Colonic mucosa (tissue), 4 donors: ENCODE results near the gene RBP4. TPM values are rescaled to one million over a fixed set of nuclear protein-coding genes. Genes with fewer than 3 reads are reported as not detected.

ENCODE experiments used
- DNase-seq: peaks from one replicate; pipeline ENCODE4 v3.0.0-alpha.2; 2020
- H3K27ac ChIP-seq: fragments of 200-600 bp; one replicate; pipeline ENCODE4 v1.8.0; 2021
- H3K27me3 ChIP-seq: fragments of 200-600 bp; one replicate; pipeline ENCODE4 v1.8.0; 2021
- H3K36me3 ChIP-seq: fragments of 200-600 bp; one replicate; pipeline ENCODE4 v1.8.0; 2021
- H3K4me1 ChIP-seq: fragments of 200-600 bp; one replicate; pipeline ENCODE4 v1.8.0; 2021; ENCODE audit warnings: mild to moderate bottlenecking
- H3K4me3 ChIP-seq: fragments of 200-600 bp; one replicate; pipeline ENCODE4 v1.8.0; 2021
- H3K9ac ChIP-seq, 2 donors: one replicate each; pipeline ENCODE4 v1.7.0; 2013; ENCODE audit warnings: control low read depth in 2 of 2, low read depth in 2 of 2, low read length in 2 of 2
- H3K9me3 ChIP-seq: fragments of 200-600 bp; one replicate; pipeline ENCODE4 v1.8.0; 2021
- intact Hi-C: fragments of 100-400 bp; cut with DNase I; formaldehyde crosslinking; loops from one replicate; pipeline ENCODE4 v1.14.1; 2022
- total RNA-seq, 2 donors: library from RNA; stranded (reverse); fragmentation: NEBNext Ultra II Directional in 1 of 2; extraction: Animal tissue kit (Norgen Biotek cat#: 25700) in 1 of 2; gene quantifications; one replicate each; pipeline ENCODE4 v1.2.1, GENCODE V29; 2021
- TF ChIP-seq, protein P1 (sequence below): fragments of 200-600 bp; IDR thresholded peaks from one replicate; pipeline ENCODE4 v1.8.0; 2022; ENCODE audit warnings: antibody characterized with exemption, mild to moderate bottlenecking
- donor health status: healthy.
- donor health status: DM: no; HTN: no; CAD: no.
- donor health status: DM: no; HTN: no; CAD: no.

The RBP4 gene
- total RNA-seq, 2 donors from 2014 or later: 6.8 to 15.1 TPM

DNA sequence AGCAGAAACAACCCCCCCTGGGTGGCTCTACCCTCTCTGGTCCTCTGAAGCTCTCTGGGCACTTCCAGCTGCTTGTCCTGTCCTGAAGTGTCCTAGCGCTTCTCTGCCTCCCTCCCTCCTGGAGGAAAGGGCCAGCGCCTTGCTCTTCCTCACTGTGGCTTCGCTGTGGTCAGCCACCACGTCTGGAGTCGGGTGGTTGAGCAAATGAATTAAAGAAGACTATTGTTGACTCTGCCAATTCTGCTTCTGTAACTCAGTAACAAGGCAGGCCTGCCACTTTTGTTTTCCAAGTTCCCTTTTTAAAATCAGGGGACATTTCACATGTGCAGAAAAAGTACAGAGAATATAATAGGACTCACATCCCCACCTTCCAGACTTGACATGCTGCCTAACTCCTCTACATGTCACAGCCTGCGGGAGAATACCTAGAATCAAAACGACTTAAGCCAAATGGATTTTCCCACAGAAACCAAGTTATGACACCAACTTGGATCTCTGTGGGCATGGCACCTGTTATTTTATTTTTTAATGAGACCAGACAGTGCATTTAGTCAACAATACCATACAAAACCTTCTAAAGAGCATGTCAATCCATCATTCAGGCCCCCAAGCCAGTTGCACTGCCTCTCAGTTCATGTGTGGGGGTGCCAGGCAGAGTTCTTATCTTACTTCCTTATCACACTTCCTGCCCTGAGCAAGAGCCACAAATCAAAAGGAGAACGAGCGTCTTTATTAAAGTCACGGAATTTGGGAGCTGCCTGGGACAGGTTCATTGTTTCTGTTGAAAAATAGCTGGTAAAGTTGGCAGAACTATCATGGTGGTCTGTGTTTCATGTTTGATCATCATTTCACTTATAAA lies 27.8 kb downstream of the RBP4 start:
- TF ChIP-seq, protein P1, sequence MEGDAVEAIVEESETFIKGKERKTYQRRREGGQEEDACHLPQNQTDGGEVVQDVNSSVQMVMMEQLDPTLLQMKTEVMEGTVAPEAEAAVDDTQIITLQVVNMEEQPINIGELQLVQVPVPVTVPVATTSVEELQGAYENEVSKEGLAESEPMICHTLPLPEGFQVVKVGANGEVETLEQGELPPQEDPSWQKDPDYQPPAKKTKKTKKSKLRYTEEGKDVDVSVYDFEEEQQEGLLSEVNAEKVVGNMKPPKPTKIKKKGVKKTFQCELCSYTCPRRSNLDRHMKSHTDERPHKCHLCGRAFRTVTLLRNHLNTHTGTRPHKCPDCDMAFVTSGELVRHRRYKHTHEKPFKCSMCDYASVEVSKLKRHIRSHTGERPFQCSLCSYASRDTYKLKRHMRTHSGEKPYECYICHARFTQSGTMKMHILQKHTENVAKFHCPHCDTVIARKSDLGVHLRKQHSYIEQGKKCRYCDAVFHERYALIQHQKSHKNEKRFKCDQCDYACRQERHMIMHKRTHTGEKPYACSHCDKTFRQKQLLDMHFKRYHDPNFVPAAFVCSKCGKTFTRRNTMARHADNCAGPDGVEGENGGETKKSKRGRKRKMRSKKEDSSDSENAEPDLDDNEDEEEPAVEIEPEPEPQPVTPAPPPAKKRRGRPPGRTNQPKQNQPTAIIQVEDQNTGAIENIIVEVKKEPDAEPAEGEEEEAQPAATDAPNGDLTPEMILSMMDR: no peak
- Histone ChIP-seq H3K36me3 (no peaks in the 10 kb centered on the region), H3K4me3 (no peak overlapping the region), H3K9me3 (no peaks in the 10 kb centered on the region), H3K27me3 (no peaks in the 10 kb centered on the region), H3K9ac (no peak overlapping the region), H3K27ac (peak overlapping the region; percentile 43), H3K4me1 (peaks cover 10% of the 10 kb centered on the region)
- no peak for DNase-seq
- intact Hi-C loops: no loop called here

DNA sequence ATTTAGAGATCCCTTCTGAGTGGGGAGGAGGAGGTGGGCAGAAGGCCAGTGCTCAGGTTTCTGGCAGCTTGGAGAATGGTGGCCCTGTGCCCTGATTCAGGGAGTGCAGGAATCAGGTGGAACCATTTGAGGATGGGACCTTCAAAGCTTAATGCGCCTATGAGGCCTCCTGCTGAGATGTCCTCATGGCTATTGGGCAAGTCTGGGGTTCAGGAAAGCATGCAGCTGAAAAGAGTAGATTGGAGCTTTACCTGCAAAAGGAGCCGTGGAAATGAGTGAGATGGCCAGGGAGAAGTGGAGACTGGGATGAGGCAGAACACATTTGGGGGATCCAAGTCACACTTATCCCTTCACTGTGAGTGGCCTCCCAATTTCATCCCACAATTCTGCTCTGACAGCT lies 28.4 kb downstream of the RBP4 start:
- H3K27ac ChIP-seq: peak overlapping the region; percentile 43
- H3K9ac ChIP-seq: no peak overlapping the region
- TF ChIP-seq, protein P1: no peak
- H3K9me3 ChIP-seq: no peaks in the 10 kb centered on the region
- no peak overlapping the region for H3K4me3 ChIP-seq
- no peak for DNase-seq
- intact Hi-C loops: no loop called here
- peaks cover 10% of the 10 kb centered on the region for H3K4me1 ChIP-seq
- no peaks in the 10 kb centered on the region for H3K27me3 ChIP-seq
- no peaks in the 10 kb centered on the region for H3K36me3 ChIP-seq

DNA sequence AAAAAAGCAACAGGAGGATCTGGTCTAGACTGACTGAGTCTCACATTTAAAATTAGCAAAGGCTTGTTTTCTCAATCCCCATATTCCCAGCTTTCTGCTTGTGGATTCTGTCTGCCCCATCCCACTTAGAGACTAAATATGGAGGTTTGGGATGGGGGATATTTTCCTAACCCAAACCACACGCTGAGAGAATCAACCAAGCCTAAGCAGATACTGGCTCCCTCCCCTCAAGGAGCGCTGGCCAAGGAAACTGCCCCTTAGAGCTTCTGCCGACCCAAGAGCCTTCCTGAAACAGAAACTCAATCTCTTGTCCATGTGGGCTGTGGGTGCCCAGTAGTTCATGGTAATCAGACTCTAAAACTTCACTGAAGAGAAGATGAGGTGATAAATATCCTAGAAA lies 30.7 kb downstream of the RBP4 start:
- no peak overlapping the region for H3K9ac ChIP-seq
- no peaks in the 10 kb centered on the region for H3K9me3 ChIP-seq
- TF ChIP-seq, protein P1: no peak
- no peak overlapping the region for H3K27ac ChIP-seq
- no peaks in the 10 kb centered on the region for H3K27me3 ChIP-seq
- H3K4me1 ChIP-seq: peaks cover 10% of the 10 kb centered on the region
- DNase-seq: no peak
- no peak overlapping the region for H3K4me3 ChIP-seq
- H3K36me3 ChIP-seq: no peaks in the 10 kb centered on the region
- intact Hi-C loops: no loop called here

DNA sequence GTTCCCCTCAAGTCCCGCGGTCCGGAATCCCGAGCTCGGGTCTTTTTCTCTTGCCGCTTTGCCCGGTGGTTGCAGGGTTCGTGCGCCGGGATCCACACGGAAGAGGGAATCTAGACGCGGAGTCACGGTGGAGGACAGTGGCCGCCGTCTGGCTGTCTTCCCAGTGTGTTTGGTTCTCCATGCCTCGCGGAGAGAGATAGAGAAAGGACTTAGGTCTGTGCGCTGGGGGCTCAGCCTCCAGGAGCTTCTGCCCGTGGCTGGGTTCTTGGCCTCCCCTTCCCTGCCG lies 33.0 kb downstream of the RBP4 start:
- Histone ChIP-seq H3K4me3 (peak overlapping the region; percentile 37), H3K9ac (peak overlapping the region in 1 of 2 donors; percentile 21), H3K9me3 (no peaks in the 10 kb centered on the region), H3K27ac (peak overlapping the region; percentile 33), H3K4me1 (no peaks in the 10 kb centered on the region), H3K27me3 (no peaks in the 10 kb centered on the region), H3K36me3 (no peaks in the 10 kb centered on the region)
- no peak for DNase-seq
- intact Hi-C loops: no loop called here
- TF ChIP-seq, protein P1: no peak

DNA sequence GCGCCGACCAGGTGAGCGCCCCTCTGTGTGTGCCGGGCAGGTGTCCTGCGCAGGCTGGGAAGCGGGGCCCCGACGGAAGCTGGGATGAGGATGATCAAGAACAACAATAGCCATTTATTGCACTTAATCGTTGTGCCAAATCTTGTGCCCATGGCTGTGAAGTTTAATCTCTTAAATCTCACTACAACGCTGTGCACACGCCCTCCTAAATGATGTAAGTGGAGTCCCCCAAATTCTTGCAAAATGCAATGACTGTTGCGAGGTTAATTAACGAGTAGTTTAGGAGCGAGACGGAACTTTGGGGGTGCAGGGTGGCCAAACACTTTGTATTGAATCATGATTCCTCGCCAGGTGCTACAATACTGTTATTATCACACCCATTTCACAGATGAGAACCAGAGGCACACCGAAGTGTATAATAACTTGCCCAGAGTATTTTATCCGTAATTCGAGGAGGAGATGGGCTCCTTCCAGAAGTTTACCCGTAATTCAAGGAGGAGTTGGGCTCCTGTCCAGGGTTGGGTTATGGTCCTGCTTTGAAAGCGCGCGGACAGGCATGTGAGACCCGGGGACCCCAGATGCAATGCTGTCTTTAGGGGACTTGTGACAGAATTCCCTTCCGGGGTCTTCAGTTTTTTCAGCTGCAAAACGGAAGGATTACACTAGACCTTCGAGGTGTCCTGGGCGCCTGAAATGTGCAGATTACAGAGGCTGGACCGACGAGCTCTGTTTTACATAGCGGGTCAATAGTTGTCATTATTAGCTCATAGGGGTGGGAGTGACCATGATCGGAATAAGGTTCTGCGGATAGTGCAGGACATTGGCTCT lies 33.5 kb downstream of the RBP4 start:
- Histone ChIP-seq H3K9me3 (no peaks in the 10 kb centered on the region), H3K27me3 (no peaks in the 10 kb centered on the region), H3K4me1 (no peaks in the 10 kb centered on the region), H3K9ac (peak overlapping the region; percentile 37 to 51), H3K27ac (peak overlapping the region; percentile 33), H3K36me3 (no peaks in the 10 kb centered on the region), H3K4me3 (peak overlapping the region; percentile 37)
- TF ChIP-seq, protein P1: no peak
- no peak for DNase-seq
- intact Hi-C loops: no loop called here
